Thoracic aorta (tissue), 2 donors: ENCODE data around the gene STX16. TPM values are rescaled to one million over a fixed set of nuclear protein-coding genes. Genes with fewer than 3 reads are reported as not detected.

Source experiments
- ATAC-seq: fragments of 150-250 bp; one replicate; pipeline ENCODE4 v1.8.0; 2017; ENCODE audit warnings: low read depth; ENCODE audit not compliant: insufficient number of reproducible peaks, low FRiP score
- DNase-seq: peaks from one replicate; pipeline ENCODE4 v3.0.0-alpha.2; 2020; ENCODE audit warnings: low spot score
- H3K27ac ChIP-seq, 2 donors: fragments of 200-600 bp; sonication (generic); 1 replicate in 1 of 2; 2 replicates in 1 of 2; pipeline ENCODE4 v1.5.1; 2016; ENCODE audit warnings: mild to moderate bottlenecking in 2 of 2, moderate library complexity in 2 of 2
- H3K27me3 ChIP-seq: fragments of 200-600 bp; sonication (generic); replicated peaks from 2 replicates; pipeline ENCODE4 v1.6.0; 2016; ENCODE audit warnings: mild to moderate bottlenecking; ENCODE audit not compliant: insufficient read depth
- H3K36me3 ChIP-seq: fragments of 200-600 bp; sonication (generic); one replicate; pipeline ENCODE4 v1.5.1; 2016
- H3K4me1 ChIP-seq, 2 donors: fragments of 200-600 bp; sonication (generic); 1 replicate in 1 of 2; 2 replicates in 1 of 2; pipeline versions ENCODE4 v1.5.1 to v1.6.0; 2016; ENCODE audit warnings: low read depth in 2 of 2, mild to moderate bottlenecking in 1 of 2; ENCODE audit not compliant: control insufficient read depth in 1 of 2
- H3K4me3 ChIP-seq: fragments of 200-600 bp; sonication (generic); 2 replicates; pipeline ENCODE4 v1.5.1; 2016; ENCODE audit warnings: mild to moderate bottlenecking
- H3K9me3 ChIP-seq: fragments of 200-600 bp; sonication (generic); 2 replicates; pipeline ENCODE4 v1.5.1; 2016
- total RNA-seq, 2 donors: library from RNA; depleted of rRNA; stranded (reverse); fragments of >200 nt; gene quantifications; one replicate each; pipeline versions ENCODE4 v1.1.0 to v1.2.3, GENCODE V29; 2016
- TF ChIP-seq, protein P1 (sequence below): fragments of 200-600 bp; sonication (generic); IDR thresholded peaks from one replicate; pipeline ENCODE4 v1.5.1; 2019; ENCODE audit warnings: antibody characterized with exemption

STX16 gene
- total RNA-seq, 2 donors from 2014 or later, result 66.3 to 109 TPM

DNA sequence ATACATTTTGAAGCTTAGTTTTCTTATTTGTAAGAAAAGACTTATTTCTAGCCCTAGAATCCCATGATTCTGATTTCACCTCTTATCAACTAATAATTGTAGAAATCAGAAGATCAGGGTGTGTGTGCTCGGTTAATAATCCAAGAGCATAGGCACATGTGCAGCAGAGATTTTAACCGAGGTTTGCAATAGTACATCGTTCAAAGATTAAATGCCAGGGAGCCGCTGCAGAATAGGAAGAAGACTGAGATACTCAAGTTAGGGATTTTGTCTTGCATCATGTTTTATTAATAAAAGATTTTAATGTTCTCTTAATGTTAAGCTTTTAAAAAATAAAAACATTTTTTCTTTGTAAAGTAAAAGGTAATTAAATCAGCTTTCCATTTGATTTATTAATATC, 6.9 kb downstream of the STX16 start:
- no peak for DNase-seq
- TF ChIP-seq, protein P1, sequence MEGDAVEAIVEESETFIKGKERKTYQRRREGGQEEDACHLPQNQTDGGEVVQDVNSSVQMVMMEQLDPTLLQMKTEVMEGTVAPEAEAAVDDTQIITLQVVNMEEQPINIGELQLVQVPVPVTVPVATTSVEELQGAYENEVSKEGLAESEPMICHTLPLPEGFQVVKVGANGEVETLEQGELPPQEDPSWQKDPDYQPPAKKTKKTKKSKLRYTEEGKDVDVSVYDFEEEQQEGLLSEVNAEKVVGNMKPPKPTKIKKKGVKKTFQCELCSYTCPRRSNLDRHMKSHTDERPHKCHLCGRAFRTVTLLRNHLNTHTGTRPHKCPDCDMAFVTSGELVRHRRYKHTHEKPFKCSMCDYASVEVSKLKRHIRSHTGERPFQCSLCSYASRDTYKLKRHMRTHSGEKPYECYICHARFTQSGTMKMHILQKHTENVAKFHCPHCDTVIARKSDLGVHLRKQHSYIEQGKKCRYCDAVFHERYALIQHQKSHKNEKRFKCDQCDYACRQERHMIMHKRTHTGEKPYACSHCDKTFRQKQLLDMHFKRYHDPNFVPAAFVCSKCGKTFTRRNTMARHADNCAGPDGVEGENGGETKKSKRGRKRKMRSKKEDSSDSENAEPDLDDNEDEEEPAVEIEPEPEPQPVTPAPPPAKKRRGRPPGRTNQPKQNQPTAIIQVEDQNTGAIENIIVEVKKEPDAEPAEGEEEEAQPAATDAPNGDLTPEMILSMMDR, result no peak
- Histone ChIP-seq H3K27me3 (no peaks in the 10 kb centered on the region), H3K4me3 (no peak overlapping the region), H3K36me3 (no peaks in the 10 kb centered on the region), H3K9me3 (no peaks in the 10 kb centered on the region), H3K4me1 (peaks cover 41 to 42% of the 10 kb centered on the region in 2 donors), H3K27ac (no peak overlapping the region)
- no peak for ATAC-seq

DNA sequence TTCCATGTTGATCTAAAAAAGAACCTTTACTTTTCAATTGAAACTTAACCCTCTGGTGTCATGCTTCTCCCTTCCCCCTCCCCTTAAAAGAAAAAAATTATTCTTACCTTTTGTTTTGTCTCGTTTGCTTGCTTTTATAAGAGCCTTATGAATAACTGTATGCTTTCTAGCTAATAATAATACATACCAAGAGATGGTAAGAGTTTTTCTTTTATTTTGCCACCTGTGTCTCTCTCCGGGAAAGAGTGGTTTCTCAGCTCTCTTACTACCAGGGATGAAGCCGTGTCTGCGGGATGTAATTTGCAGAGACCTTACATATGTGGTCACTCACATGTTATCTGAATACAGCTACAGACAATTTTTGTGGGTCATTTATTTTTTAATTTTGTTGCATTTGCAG, 7.7 kb downstream of the STX16 start:
- TF ChIP-seq, protein P1, result no peak
- no peaks in the 10 kb centered on the region for H3K27me3 ChIP-seq
- H3K27ac ChIP-seq, result no peak overlapping the region
- no peaks in the 10 kb centered on the region for H3K9me3 ChIP-seq
- no peak overlapping the region for H3K4me3 ChIP-seq
- no peaks in the 10 kb centered on the region for H3K36me3 ChIP-seq
- DNase-seq (no peak), ATAC-seq (no peak)
- H3K4me1 ChIP-seq, result peaks cover 35% of the 10 kb centered on the region in 2 donors

DNA sequence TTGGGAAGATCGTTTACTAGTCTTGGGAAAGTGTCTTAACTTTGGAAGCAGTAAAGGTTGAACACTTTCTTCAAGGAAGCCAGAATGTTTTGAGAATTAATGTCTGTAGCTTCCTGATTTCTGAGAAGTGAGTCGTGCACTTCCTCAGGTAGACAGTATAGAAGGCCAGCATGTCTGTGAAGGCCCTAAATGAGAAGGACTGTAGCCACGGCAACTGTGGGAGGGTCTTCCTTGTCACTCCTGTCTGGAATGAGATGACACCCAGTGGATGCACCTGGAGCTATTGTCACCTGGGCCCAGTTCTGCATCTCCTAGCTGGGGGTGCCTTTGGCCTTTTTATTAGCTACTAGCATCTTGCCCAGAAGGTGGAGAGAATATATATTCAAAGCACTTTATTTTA, 8.8 kb downstream of the STX16 start:
- no peaks in the 10 kb centered on the region for H3K36me3 ChIP-seq
- no peaks in the 10 kb centered on the region for H3K27me3 ChIP-seq
- no peak overlapping the region for H3K4me3 ChIP-seq
- H3K9me3 ChIP-seq, result no peaks in the 10 kb centered on the region
- no peak overlapping the region for H3K27ac ChIP-seq
- TF ChIP-seq, protein P1, result no peak
- ATAC-seq (no peak), DNase-seq (no peak)
- peaks cover 26 to 31% of the 10 kb centered on the region in 2 donors for H3K4me1 ChIP-seq

DNA sequence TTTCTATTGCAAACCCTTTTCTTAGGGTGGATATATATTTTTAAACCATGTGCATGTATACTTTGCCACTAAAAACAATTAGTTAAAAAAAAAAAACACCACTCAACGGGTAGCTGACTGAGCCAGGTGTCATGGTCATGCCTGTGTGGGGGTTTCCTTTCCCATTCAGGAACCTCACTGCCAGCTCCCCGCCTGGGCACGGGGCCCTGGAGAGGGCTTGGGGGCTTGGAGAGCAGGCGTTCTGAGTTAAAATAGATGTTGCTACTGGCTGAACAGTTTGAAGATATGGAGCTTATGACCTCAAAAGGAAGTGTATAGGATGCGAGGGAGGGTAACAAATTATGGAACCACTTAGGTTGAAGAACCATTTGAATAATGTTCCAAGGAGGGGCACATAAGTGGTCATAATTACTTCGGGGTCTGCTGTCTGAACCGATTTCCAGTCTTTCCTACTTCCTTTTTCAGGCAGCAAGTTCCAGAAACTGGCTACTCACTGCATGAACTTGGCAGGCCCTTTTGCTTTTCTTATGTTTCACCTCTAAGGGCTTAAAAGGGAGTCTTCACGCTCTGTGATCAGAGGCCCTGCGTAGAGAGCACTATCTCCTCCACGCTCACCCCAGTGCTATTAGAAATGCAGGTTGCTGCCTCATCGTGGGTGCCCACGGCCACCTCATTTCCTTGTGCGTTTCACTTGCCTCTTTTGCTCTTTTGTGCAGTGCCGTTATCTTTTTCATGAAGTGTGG, 9.9 kb downstream of the STX16 start:
- H3K4me1 ChIP-seq, result peaks cover 17 to 21% of the 10 kb centered on the region in 2 donors
- no peak for DNase-seq
- H3K27me3 ChIP-seq, result no peaks in the 10 kb centered on the region
- ATAC-seq, result no peak
- no peaks in the 10 kb centered on the region for H3K36me3 ChIP-seq
- no peak overlapping the region for H3K4me3 ChIP-seq
- TF ChIP-seq, protein P1, result no peak
- H3K27ac ChIP-seq, result no peak overlapping the region
- H3K9me3 ChIP-seq, result no peaks in the 10 kb centered on the region

DNA sequence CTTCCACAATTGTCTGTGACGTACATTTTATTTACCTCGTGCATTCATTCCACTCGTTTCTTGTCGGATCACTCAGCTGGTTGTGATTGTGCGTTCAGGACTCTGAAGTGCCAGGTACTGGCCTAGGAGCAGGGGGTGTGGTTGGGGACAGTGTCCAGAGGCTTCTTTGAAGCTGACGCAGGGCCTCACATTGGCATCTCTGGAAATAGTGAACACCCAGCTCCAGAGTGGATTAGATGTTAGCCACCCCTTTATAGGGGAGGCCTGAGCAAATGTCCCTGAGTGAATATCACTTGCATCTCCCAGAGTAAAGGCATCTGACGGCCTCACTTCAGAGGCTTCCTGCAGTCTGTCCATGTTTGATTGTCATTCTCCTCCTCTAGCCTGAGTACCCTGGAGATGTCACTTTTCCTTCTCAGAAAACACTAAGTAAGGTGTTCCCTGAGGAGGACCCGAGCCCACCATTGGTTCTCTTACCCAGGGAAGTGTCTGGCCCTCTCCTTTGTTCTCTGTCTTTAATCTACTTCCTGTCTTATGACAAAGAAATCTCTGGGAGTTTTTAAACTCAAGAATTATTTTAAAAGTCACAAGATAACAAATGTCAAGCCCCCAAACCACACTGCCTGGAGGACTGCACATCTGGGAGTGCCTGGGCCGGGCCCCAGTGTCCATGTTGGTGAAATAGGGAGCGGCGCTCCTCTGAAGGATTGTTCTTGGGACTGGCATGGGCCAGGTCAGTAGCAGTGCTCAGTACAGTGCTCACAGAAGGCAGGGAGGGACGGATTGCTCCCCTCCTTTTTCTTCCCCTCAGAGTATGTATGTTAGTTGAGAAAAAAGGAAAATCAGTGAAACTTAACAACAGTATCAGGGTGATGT, 10.8 kb downstream of the STX16 start:
- Histone ChIP-seq H3K9me3 (no peaks in the 10 kb centered on the region), H3K27me3 (no peaks in the 10 kb centered on the region), H3K4me3 (no peak overlapping the region), H3K36me3 (no peaks in the 10 kb centered on the region), H3K27ac (no peak overlapping the region), H3K4me1 (peaks cover 11 to 13% of the 10 kb centered on the region in 2 donors)
- no peak for DNase-seq
- ATAC-seq, result no peak
- TF ChIP-seq, protein P1, result no peak
